HG02678 (cell line): ENCODE results near the gene PDCD5.

ENCODE experiments used
- ATAC-seq: cut with Tn5 transposase; IDR thresholded peaks from one replicate; pipeline ENCODE4 v1.9.1; 2021; ENCODE audit warnings: mild to moderate bottlenecking, moderate library complexity; ENCODE audit not compliant: unreplicated experiment

Gene PDCD5

GRCh38 chr19:32627714-32628270 is 46.8 kb downstream of the PDCD5 start:
- ATAC-seq: no peak

- ATAC-seq: no peak
Measured at GRCh38 chr19:32630338-32630737, 49.3 kb downstream of the PDCD5 start.

DNA sequence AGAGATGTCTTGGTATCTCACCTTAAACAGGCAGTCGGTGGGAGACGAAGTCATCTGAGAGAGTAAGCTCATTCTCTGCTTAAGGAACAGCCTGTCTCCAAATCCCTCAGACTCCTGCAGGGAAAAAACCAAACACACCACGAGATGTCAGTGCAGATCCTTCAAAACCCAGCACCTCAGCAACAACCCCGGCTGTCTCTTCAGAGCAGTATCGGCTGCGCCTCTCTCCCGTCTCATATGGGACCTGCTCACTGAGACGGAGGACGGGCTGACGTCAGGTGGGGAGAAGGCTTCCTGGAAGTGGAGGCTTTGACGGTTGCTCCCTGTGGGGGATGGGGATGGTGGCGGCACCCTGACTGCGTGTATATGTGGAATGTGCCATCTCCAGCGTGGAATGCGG is 50.4 kb downstream of the PDCD5 start:
- ATAC-seq: no peak
